Prostate gland (tissue), 2 donors: ENCODE results near the gene TINAGL1.

Experiments used
- POLR2A ChIP-seq: fragments of 450-650 bp; IDR thresholded peaks from one replicate; pipeline ENCODE4 v1.6.1; 2016; ENCODE audit warnings: antibody characterized with exemption, mild to moderate bottlenecking
- POLR2AphosphoS5 ChIP-seq: sonication (generic); formaldehyde crosslinking; IDR thresholded peaks from one replicate; pipeline ENCODE4 v1.6.1; 2017; ENCODE audit warnings: antibody characterized with exemption
- TF ChIP-seq, protein P1 (sequence below), 4 experiments: fragments of 200-600 bp in 2 of 4; fragments of 450-650 bp in 2 of 4; sonication (generic) in 2 of 4; IDR thresholded peaks; 1 replicate in 3 of 4; 2 replicates in 1 of 4; pipeline ENCODE4 v1.5.1; 2016 to 2019; ENCODE audit warnings: antibody characterized with exemption in 4 of 4, mild to moderate bottlenecking in 2 of 4, moderate library complexity in 2 of 4

DNA sequence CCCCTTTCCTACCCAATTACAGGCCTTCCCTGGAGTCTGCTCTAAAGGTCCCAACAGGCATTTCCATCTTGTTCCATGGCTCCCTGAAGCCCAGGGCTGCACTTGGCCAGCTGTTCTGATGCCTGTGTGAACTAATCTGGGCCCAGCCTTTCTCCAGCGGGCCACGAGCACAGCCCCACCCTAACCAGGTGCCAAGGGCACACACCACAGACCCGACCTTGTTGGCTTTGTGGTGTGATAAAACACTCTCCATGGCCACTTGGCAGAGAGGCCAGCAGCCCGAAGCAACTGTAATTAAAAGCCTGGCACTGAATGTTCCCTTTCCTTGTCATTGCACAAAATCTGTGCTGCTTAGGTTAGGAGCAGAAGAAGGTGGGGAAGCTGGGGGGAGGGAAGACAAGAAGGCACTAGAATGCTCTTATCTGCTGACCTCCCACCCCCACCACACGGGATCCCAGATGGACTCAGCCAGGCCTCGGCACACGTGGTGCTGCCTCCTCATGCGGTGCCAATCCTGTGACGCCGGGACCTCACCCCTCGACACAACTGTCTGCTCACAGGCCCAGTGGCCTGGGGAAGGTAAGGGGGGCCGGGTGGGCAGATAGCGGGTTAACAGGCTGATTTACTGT lies 51.1 kb downstream of the TINAGL1 start:
- TF ChIP-seq POLR2A (no peak), POLR2AphosphoS5 (no peak)
- TF ChIP-seq, protein P1, sequence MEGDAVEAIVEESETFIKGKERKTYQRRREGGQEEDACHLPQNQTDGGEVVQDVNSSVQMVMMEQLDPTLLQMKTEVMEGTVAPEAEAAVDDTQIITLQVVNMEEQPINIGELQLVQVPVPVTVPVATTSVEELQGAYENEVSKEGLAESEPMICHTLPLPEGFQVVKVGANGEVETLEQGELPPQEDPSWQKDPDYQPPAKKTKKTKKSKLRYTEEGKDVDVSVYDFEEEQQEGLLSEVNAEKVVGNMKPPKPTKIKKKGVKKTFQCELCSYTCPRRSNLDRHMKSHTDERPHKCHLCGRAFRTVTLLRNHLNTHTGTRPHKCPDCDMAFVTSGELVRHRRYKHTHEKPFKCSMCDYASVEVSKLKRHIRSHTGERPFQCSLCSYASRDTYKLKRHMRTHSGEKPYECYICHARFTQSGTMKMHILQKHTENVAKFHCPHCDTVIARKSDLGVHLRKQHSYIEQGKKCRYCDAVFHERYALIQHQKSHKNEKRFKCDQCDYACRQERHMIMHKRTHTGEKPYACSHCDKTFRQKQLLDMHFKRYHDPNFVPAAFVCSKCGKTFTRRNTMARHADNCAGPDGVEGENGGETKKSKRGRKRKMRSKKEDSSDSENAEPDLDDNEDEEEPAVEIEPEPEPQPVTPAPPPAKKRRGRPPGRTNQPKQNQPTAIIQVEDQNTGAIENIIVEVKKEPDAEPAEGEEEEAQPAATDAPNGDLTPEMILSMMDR (IDR thresholded peaks at IDR 0.05): no peak
